ENCODE results near the gene RAB15.

DNA sequence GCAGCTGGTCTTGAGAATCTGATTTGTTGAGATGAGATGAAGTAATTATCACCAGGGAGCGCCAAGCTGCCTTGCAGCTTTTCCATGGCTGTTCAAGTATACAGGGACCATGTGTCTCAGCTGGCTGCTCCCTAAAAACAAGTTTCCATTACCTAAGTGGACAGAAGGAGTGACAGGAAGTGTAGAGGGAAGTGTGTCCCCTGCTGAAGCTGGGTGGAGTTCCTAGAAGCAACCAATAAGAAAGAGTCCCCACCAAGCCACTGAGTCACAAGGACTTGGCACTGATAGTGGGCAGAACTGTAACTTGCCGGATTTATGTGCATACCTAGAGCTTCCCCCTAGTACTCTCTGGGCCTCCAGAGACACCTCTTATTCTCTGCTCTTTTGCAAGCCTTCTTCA, 28.1 kb downstream of the RAB15 start:
- TF ChIP-seq, protein P1, sequence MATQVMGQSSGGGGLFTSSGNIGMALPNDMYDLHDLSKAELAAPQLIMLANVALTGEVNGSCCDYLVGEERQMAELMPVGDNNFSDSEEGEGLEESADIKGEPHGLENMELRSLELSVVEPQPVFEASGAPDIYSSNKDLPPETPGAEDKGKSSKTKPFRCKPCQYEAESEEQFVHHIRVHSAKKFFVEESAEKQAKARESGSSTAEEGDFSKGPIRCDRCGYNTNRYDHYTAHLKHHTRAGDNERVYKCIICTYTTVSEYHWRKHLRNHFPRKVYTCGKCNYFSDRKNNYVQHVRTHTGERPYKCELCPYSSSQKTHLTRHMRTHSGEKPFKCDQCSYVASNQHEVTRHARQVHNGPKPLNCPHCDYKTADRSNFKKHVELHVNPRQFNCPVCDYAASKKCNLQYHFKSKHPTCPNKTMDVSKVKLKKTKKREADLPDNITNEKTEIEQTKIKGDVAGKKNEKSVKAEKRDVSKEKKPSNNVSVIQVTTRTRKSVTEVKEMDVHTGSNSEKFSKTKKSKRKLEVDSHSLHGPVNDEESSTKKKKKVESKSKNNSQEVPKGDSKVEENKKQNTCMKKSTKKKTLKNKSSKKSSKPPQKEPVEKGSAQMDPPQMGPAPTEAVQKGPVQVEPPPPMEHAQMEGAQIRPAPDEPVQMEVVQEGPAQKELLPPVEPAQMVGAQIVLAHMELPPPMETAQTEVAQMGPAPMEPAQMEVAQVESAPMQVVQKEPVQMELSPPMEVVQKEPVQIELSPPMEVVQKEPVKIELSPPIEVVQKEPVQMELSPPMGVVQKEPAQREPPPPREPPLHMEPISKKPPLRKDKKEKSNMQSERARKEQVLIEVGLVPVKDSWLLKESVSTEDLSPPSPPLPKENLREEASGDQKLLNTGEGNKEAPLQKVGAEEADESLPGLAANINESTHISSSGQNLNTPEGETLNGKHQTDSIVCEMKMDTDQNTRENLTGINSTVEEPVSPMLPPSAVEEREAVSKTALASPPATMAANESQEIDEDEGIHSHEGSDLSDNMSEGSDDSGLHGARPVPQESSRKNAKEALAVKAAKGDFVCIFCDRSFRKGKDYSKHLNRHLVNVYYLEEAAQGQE (IDR thresholded peaks at IDR 0.05; ENCODE audit: low read depth): no peak
- TF ChIP-seq ZNF274 (IDR thresholded peaks at IDR 0.05; ENCODE audit: low read depth, low read length): no peak
- no peak for TF ChIP-seq POLR2A (IDR thresholded peaks at IDR 0.05; ENCODE audit: borderline replicate concordance, extremely low read depth, insufficient read depth, insufficient read length)
- TF ChIP-seq, protein P2, sequence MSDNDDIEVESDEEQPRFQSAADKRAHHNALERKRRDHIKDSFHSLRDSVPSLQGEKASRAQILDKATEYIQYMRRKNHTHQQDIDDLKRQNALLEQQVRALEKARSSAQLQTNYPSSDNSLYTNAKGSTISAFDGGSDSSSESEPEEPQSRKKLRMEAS (IDR thresholded peaks at IDR 0.05): no peak
- TF ChIP-seq SIN3A (IDR thresholded peaks at IDR 0.05; ENCODE audit: low read depth): no peak
- TF ChIP-seq, protein P3, sequence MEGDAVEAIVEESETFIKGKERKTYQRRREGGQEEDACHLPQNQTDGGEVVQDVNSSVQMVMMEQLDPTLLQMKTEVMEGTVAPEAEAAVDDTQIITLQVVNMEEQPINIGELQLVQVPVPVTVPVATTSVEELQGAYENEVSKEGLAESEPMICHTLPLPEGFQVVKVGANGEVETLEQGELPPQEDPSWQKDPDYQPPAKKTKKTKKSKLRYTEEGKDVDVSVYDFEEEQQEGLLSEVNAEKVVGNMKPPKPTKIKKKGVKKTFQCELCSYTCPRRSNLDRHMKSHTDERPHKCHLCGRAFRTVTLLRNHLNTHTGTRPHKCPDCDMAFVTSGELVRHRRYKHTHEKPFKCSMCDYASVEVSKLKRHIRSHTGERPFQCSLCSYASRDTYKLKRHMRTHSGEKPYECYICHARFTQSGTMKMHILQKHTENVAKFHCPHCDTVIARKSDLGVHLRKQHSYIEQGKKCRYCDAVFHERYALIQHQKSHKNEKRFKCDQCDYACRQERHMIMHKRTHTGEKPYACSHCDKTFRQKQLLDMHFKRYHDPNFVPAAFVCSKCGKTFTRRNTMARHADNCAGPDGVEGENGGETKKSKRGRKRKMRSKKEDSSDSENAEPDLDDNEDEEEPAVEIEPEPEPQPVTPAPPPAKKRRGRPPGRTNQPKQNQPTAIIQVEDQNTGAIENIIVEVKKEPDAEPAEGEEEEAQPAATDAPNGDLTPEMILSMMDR (IDR thresholded peaks at IDR 0.05 in 2 of 3, conservative IDR thresholded peaks at IDR 0.05 in 1 of 3; ENCODE audit: borderline replicate concordance in 1 of 3, insufficient read depth in 1 of 3, low read depth in 2 of 3, low read length in 2 of 3): no peak
